ENCODE results near the gene USF2.

- TF ChIP-seq EZH2 (IDR thresholded peaks at IDR 0.05; ENCODE audit: borderline replicate concordance, insufficient read depth, low read length, poor library complexity, severe bottlenecking) (no peak), CTCF (IDR thresholded peaks at IDR 0.05; ENCODE audit: poor library complexity, severe bottlenecking) (no peak), RAD21 (conservative IDR thresholded peaks at IDR 0.05) (no peak), POLR2AphosphoS5 (IDR thresholded peaks at IDR 0.05) (no peak), REST (IDR thresholded peaks at IDR 0.05; ENCODE audit: borderline replicate concordance) (no peak), MXI1 (conservative IDR thresholded peaks at IDR 0.05; ENCODE audit: poor library complexity, severe bottlenecking) (no peak), EP300 (conservative IDR thresholded peaks at IDR 0.05; ENCODE audit: poor library complexity, severe bottlenecking) (no peak), TAF1 (IDR thresholded peaks at IDR 0.05; ENCODE audit: low read depth) (no peak)
These were observed 11.7 kb upstream of the USF2 start for GRCh38 chr19:35257113-35257461.

Data from neural cell (in vitro differentiated cells).